ENCODE data around the gene FNBP1L. TPM values are rescaled to one million over a fixed set of nuclear protein-coding genes. Genes with fewer than 3 reads are reported as not detected.

Gene FNBP1L
- total RNA-seq, 1 experiment from 2014 or later, result 14.9 TPM

- DNase-seq (ENCODE audit: low spot score), result no peak
These were observed 144.0 kb downstream of the FNBP1L start for GRCh38 chr1:93591676-93592550.

- no peak for DNase-seq (ENCODE audit: low spot score)
These were observed 144.6 kb downstream of the FNBP1L start for GRCh38 chr1:93592551-93592949.

DNA sequence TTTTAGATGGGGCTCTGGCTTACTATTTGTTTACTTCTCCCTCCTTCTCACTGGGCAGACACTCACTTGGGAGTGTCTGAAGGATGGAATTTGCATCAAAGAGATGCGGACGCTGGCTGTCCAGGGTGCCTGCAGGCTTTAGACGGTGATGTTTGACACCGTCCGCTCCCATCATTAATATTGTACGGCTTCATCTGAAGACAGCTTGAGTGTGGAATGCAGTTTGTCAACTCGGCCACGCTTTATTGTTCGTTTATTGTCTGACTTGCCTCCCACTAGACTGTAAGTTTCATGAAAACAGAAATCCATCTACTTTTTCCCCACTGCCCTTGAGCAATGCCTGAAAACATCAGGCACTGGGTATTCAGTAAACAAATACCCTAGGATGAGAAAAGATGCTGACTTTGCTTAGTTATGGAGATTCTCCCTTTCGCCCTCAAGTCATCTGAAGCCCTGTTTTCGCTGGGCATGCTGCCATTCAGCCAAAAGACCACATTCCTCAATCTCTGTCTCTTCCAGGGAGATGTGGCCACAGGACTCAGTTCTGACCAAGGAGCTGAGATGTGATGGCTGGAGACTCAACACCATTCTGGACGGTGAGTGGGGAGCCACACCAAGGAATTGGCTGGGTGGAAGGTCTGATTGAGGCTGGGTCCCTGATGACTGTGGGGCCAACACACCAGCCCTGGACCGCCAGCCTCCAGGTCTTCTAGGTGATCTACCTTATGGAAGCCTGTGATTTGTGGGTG lies 146.1 kb downstream of the FNBP1L start:
- no peak for DNase-seq (ENCODE audit: low spot score)

GRCh38 chr1:93594603-93594880 lies 146.6 kb downstream of the FNBP1L start:
- no peak for DNase-seq (ENCODE audit: low spot score)

GRCh38 chr1:93595266-93595665 lies 147.3 kb downstream of the FNBP1L start:
- DNase-seq (ENCODE audit: low spot score), result no peak

DNA sequence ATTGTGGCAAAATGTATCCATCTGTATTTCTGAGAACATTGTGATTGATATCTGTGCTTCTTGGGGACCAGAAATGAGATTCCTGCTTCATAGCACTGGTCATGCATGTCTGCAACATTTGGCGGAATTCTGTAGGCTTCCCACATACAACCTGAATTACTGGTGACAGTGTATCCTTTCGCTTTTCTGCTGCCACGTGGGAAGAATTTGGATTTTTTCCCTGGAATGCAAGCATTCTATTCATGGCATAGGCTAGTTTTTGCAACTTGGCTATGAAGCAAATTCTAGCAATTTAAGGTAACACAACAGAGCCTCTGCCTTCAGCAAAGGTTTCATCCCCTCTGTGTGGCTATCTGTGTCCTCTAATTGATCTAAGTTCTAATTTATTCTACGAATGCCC lies 147.8 kb downstream of the FNBP1L start:
- no peak for DNase-seq (ENCODE audit: low spot score)

DNA sequence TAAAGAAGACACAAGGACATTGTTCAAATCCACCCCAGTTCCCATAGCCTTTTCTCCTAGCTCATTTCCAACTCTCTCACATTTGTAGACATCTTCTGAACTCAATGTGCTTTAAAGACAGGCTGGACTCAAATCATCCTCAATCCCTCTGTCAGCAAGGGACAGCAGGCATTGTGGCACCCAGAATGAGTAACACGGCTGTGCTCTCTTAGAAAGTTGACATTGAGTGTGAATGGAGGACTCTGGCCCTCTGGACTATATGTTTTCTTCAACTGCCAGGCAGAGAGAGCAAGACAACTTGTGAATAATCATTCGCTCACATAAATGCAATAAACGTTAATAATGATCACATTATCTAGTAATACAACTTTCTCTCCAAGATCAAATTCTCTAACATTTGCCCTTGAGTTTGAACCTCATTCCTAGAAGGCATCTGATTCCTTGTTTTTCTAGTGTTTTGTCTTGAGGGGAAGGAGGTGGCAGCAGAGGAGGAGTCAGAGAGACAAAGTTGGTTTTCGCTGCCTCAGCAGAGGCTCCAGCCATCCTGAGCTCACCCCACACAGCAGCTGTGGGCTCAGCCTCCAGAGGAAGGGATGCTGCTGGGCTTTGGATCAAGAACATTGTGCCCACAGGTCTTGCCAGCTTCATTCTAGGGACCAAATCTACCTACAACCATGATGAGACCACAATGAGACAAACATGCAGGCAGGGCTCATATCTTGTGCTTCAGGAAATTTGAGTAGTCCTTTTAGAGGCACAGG lies 148.6 kb downstream of the FNBP1L start:
- no peak for DNase-seq (ENCODE audit: low spot score)

GRCh38 chr1:93597709-93598108 lies 149.8 kb downstream of the FNBP1L start:
- DNase-seq (ENCODE audit: low spot score), result no peak

GRCh38 chr1:93598396-93598795 lies 150.5 kb downstream of the FNBP1L start:
- DNase-seq (ENCODE audit: low spot score), result no peak

GRCh38 chr1:93598861-93599439 lies 151.0 kb downstream of the FNBP1L start:
- DNase-seq (ENCODE audit: low spot score), result no peak

DNA sequence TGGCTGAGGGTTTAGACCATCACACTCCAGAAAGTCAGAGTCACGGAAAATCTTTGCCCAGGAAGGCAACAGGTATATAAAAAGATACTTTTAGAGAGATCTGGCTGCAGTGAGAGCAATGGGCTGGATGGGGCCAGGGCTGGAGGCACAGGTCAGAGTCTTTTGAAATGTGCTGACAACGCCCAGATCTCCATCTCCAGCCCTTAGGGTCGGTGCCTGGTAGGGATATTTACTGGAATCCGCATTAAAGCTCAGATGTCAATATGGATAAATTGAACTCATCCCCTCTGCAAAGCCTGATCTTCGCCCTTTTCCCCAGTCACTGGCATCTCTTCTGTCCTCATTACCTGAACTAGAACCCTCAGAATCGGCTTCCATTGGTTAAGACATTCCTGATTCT lies 151.6 kb downstream of the FNBP1L start:
- DNase-seq (ENCODE audit: low spot score), result no peak

GRCh38 chr1:93600663-93601062 lies 152.7 kb downstream of the FNBP1L start:
- no peak for DNase-seq (ENCODE audit: low spot score)

GRCh38 chr1:93601686-93602085 lies 153.8 kb downstream of the FNBP1L start:
- DNase-seq (ENCODE audit: low spot score), result no peak

DNA sequence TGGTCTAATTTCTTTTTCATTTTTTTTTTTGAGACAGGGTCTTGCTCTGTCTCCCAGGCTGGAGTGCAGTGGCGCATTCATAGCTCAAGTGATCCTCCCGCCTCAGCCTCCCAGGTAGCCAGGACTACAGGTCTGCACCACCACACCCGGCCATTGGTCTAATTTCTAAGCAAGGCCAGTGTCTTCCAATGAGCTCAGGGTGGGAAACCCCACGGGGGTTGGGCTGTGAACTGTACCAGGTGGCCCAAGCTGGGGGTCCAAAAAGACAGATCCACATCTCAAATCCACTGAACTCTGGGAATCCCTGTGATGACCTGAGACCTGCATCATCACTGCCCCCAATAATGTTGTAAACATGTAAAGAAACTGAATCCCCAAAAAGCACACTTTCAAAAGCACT lies 154.2 kb downstream of the FNBP1L start:
- DNase-seq (ENCODE audit: low spot score), result no peak

DNA sequence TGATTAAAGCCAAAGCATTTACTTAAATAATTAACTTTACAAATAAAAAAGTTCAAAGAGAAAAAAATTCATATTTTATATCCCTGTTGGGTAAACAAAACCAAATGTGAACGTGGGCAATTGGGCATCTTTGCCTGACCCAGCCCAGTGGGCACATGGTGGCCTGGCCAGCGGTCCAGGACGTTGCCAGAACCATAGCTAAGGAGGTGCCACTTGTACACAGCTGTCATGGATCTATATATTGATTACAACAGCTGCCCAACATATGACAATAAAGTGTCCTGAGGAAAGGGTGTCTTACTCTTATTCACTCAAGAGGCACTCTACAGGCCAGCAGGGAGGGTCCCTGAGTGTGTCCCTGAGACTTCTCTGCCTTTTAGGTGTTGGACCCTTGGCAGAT lies 155.2 kb downstream of the FNBP1L start:
- no peak for DNase-seq (ENCODE audit: low spot score)

GRCh38 chr1:93603601-93604000 lies 155.7 kb downstream of the FNBP1L start:
- no peak for DNase-seq (ENCODE audit: low spot score)

Other genes starting within 250 kb of the FNBP1L start
- gene DR1, start 102.2 kb upstream of the FNBP1L start, total RNA-seq (2014; rRNA removed; shearing (Covaris generic)), result 24.9 and 27.7 TPM in 2 replicates
- gene BCAR3, start 233.7 kb downstream of the FNBP1L start, total RNA-seq (2014; rRNA removed; shearing (Covaris generic)), result 21.8 and 23.7 TPM in 2 replicates

Data from H4 (cell line).